Neuron (in vitro differentiated cells): ENCODE measurements around the gene TNFRSF17.

Source experiments
- H2AFZ ChIP-seq: one replicate; pipeline ENCODE4 v1.6.1; 2013; ENCODE audit warnings: low read depth, mild to moderate bottlenecking, inconsistent platforms, low read length, moderate library complexity
- H3K27me3 ChIP-seq: one replicate; pipeline ENCODE4 v1.6.1; 2013; ENCODE audit warnings: low read length; ENCODE audit not compliant: insufficient read depth
- H3K36me3 ChIP-seq: one replicate; pipeline ENCODE4 v1.6.1; 2013; ENCODE audit warnings: low read length; ENCODE audit not compliant: insufficient read depth
- H3K4me1 ChIP-seq: one replicate; pipeline ENCODE4 v1.6.1; 2013; ENCODE audit warnings: low read length; ENCODE audit not compliant: insufficient read depth
- H3K4me3 ChIP-seq: 2 replicates; pipeline ENCODE4 v1.5.1; 2013; ENCODE audit warnings: mild to moderate bottlenecking, low read length, moderate library complexity
- H3K9me3 ChIP-seq: one replicate; pipeline ENCODE4 v1.6.1; 2013; ENCODE audit warnings: low read length

Gene TNFRSF17

DNA sequence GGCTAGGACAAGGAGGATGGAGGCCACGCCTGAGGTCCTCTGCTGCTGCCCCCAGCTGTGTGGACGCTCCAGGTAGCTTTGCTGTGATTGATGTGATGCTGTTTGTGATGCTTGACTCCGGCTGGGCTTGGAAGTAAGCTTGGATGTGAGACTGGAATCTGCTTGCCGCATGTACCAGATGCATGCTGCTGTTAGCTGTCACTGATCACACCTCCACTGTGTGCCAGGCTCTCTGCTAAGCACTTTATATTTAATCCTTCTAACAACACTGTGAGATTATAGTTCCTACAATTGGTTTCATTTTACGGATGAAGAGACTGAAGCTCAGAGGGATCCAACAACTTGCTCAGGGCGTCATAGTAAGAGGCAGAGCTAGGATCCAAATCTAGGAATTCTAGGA, 35.0 kb downstream of the TNFRSF17 start:
- Histone ChIP-seq H3K27me3 (no peaks in the 10 kb centered on the region), H3K9me3 (no peaks in the 10 kb centered on the region), H2AFZ (no peak overlapping the region), H3K4me3 (no peak overlapping the region), H3K4me1 (no peaks in the 10 kb centered on the region), H3K36me3 (no peaks in the 10 kb centered on the region)

DNA sequence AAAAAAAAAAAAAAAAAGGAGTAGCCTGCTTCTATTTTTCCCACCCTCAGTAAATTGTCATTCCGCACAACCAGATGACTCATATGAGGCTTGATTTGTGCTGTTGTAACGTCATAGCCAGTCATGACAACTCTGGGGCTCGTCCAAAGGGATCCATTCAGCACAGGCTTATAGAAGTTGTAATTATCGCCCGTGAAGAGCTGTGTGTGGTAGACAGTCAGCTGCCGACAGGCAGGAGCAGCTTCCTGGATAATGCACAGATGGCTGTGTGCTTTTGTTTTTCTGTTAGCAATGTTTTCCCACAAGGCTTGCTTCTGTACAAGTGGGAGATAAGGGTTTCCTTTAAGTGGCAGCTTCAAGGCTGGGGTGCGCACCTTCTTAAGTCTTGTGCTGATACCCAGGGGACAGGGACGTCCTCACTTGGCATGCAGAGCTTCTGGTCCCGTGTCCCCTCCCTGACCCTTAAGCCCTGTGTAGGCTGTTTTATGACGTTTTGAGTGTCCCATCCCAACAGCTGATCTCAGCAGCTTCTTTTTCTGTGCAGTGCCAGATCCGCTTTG, 37.5 kb downstream of the TNFRSF17 start:
- no peaks in the 10 kb centered on the region for H3K36me3 ChIP-seq
- no peaks in the 10 kb centered on the region for H3K4me1 ChIP-seq
- H2AFZ ChIP-seq = no peak overlapping the region
- H3K9me3 ChIP-seq = no peaks in the 10 kb centered on the region
- H3K4me3 ChIP-seq = no peak overlapping the region
- H3K27me3 ChIP-seq = no peaks in the 10 kb centered on the region

DNA sequence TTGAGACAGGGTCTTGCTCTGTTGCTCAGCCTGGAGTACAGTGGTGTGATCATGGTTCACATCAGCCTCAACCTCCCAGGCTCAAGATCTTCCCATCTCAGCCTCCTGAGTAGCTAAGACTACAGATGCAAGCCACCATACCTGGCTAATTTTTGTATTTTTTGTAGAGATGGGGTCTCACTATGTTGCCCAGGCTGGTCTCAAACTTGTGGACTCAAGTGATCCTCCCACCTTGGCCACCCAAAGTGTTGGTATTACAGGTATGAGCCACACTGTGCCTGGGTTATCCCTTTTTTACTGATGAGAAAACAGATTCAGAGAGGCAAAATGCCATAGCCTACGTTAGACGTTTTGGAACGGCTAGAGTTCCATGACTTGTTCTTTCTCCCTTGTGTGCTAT, 41.6 kb downstream of the TNFRSF17 start:
- Histone ChIP-seq H2AFZ (no peak overlapping the region), H3K27me3 (no peaks in the 10 kb centered on the region), H3K36me3 (no peaks in the 10 kb centered on the region), H3K9me3 (no peaks in the 10 kb centered on the region), H3K4me3 (no peak overlapping the region), H3K4me1 (no peaks in the 10 kb centered on the region)

DNA sequence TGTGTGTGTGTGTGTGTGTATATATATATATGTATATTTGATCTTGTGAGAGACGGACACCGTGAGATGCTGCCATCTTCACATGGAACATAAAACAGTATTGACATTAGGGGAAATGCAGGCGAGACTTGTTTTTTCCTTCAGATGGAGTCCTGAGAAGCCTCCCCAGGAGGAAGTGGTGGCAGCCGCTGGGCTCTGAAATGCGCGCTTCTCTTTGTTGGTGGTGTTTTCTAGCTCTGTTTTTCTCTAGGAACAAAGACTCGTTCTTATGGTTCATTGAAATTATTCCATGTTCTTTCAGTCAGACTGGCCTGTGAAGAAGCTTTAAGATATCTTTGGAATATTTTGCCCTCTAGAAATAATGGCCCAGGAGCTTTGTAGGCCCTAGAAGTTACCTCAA, 44.5 kb downstream of the TNFRSF17 start:
- no peak overlapping the region for H2AFZ ChIP-seq
- no peaks in the 10 kb centered on the region for H3K36me3 ChIP-seq
- no peaks in the 10 kb centered on the region for H3K27me3 ChIP-seq
- H3K4me3 ChIP-seq = no peak overlapping the region
- no peaks in the 10 kb centered on the region for H3K9me3 ChIP-seq
- no peaks in the 10 kb centered on the region for H3K4me1 ChIP-seq

DNA sequence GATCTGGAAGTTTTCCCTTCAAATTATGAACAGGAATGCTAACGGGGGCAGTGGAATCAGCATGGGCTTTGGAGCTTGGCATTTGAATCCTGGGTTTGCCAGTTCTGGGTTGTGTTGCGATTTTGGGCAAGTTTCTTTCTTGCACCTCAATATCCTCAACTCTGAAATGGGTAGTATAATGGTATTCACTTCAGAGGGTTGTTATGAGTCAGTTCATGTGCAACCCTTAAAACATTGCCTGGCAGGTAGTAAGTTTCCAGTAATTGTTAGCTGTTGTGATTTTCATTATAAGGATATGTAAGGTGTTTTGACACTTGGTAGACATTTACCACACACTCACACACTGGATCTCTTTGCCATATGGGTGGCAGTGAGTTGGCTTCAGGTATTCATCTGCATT, 44.9 kb downstream of the TNFRSF17 start:
- H3K27me3 ChIP-seq = no peaks in the 10 kb centered on the region
- H3K4me3 ChIP-seq = no peak overlapping the region
- H2AFZ ChIP-seq = no peak overlapping the region
- no peaks in the 10 kb centered on the region for H3K36me3 ChIP-seq
- H3K4me1 ChIP-seq = no peaks in the 10 kb centered on the region
- no peaks in the 10 kb centered on the region for H3K9me3 ChIP-seq

DNA sequence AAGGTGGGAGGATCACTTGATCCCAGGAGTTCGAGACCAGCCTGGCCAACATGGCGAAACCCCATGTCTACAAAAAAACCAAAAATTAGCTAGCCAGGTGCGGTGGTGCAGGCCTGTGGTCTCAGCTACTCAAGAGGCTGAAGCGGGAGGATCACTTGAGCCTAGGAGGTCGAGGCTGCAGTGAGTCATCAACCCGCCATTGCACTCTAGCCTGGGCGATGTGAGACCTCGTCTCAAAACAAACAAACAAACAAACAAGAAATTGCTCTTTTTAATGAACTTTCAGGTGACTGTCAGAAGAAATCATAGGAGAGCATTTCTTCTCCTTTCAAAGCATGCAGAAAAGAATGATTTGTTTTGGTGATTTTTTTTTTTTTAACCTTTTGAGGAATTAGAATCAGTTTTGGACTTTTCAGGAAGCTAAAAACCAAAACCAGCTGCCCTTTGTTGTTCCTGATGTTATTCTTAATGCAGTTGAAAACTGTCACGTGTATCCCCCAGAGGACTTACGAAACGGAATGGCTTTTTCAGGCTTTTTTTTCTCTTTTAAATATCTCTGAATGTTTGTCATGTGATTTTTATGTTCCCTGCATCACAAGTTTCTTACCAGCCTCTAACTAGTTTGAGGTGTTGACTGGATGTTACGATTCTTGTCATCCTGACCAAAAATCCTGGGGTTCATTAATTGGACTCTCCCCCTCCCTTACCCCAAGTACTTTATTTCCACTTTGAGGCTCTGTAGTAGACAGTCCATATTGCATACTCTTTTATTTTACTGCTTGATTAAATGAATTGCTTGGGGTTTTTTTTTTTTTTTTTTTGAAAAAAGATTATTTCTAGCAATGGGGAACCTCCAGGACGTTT, 45.6 kb downstream of the TNFRSF17 start:
- Histone ChIP-seq H3K4me3 (no peak overlapping the region), H3K27me3 (no peaks in the 10 kb centered on the region), H3K36me3 (no peaks in the 10 kb centered on the region), H2AFZ (no peak overlapping the region), H3K9me3 (no peaks in the 10 kb centered on the region), H3K4me1 (no peaks in the 10 kb centered on the region)

DNA sequence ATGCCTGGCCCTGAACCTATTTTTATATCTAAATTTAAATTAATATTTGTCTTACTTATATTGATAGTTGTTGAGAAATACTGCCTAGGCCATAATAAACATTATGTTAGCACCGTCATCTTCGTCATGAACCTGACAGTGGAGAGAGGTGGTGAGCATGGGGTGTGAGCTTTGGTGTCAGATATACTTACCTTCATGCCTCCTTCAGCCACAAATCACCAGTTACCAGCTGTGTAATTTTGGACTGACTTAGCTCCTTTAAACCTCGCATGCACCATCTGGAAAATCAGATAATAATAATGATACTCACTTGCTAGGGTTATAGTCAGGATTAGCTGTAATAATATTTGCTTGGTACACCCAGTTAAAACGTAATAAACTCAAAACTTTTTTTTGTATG, 46.6 kb downstream of the TNFRSF17 start:
- H3K4me3 ChIP-seq = no peak overlapping the region
- no peaks in the 10 kb centered on the region for H3K9me3 ChIP-seq
- H3K36me3 ChIP-seq = no peaks in the 10 kb centered on the region
- H3K27me3 ChIP-seq = no peaks in the 10 kb centered on the region
- no peaks in the 10 kb centered on the region for H3K4me1 ChIP-seq
- no peak overlapping the region for H2AFZ ChIP-seq

DNA sequence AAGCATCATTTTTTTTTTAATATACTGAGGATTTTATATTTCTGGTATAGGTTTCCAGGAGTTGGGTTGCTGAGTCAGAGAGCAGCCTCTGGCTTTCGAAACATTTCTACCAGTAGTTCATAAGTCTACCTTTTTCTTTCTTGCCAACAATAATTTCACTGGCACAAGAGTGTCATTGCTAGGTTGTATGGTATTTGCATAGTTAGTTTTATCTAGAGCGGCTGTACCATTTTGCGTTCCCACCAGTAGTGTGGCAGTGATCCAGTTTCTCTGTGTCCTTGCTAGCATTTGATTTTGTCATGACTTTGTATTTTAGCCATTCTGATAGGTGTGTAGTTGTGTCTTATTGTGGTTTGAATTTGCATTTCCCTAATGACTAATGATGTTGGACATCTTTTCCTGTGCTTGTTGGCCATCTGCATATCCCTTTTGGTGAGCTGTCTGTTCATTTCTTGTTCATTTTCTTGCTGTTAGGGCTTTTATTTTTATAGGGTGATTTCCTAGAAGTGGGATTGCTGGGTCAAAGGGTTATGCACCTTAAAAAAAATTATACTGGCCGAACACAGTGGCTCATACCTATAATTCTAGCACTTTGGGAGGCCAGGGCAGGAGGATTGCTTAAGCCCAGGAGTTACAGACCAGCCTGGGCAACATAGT, 51.4 kb downstream of the TNFRSF17 start:
- no peak overlapping the region for H2AFZ ChIP-seq
- no peaks in the 10 kb centered on the region for H3K36me3 ChIP-seq
- no peak overlapping the region for H3K4me3 ChIP-seq
- no peaks in the 10 kb centered on the region for H3K9me3 ChIP-seq
- no peaks in the 10 kb centered on the region for H3K27me3 ChIP-seq
- H3K4me1 ChIP-seq = no peaks in the 10 kb centered on the region

DNA sequence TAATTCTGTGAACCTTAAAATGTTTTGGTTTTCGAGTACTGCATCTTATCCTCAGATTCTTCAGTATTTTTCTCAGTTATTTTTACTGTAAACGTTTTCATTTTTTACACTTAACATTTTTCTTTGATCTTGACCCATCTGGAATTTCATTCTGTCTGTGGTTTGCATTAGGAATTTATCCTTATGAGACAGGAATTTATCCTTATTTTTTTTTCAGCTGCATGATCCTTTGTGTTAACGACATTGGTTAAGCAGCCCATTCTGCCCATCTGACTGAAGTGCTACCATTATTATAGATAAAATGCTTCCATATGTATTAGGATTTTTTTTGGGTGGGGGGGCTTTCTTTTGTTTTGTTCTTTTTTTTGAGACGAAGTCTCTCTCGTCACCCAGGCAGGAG, 52.5 kb downstream of the TNFRSF17 start:
- Histone ChIP-seq H3K27me3 (no peaks in the 10 kb centered on the region), H3K4me3 (no peak overlapping the region), H3K36me3 (no peaks in the 10 kb centered on the region)

More for the DNA sequence above, 52.5 kb downstream of the TNFRSF17 start:
- H3K9me3 ChIP-seq = no peaks in the 10 kb centered on the region
- H3K4me1 ChIP-seq = no peaks in the 10 kb centered on the region
- H2AFZ ChIP-seq = no peak overlapping the region
